KOPT-K1 (cell line): ENCODE measurements around the gene LINC00305.

ENCODE experiments used
- H3K27ac ChIP-seq: fragments of 200-600 bp; sonication (generic); 2 replicates; pipeline ENCODE4 v1.5.1; 2016; ENCODE audit warnings: antibody characterized with exemption, mild to moderate bottlenecking, low read depth, low read length; ENCODE audit not compliant: poor library complexity, severe bottlenecking
- H3K36me3 ChIP-seq: fragments of 200-600 bp; sonication (generic); 2 replicates; pipeline ENCODE4 v1.5.1; 2017; ENCODE audit warnings: antibody characterized with exemption, mild to moderate bottlenecking, low read length, moderate library complexity; ENCODE audit not compliant: insufficient read depth
- H3K9me3 ChIP-seq: fragments of 200-600 bp; sonication (generic); 2 replicates; pipeline ENCODE4 v1.5.1; 2017; ENCODE audit warnings: antibody characterized with exemption, low read length, mild to moderate bottlenecking; ENCODE audit not compliant: insufficient read depth, poor library complexity, severe bottlenecking

The LINC00305 gene

GRCh38 chr18:64134044-64134747, 14.7 kb downstream of the LINC00305 start:
- no peak overlapping the region for H3K27ac ChIP-seq
- H3K36me3 ChIP-seq = no peaks in the 10 kb centered on the region
- H3K9me3 ChIP-seq = no peaks in the 10 kb centered on the region

GRCh38 chr18:64132871-64133270, 16.0 kb downstream of the LINC00305 start:
- H3K9me3 ChIP-seq = no peaks in the 10 kb centered on the region
- H3K36me3 ChIP-seq = no peaks in the 10 kb centered on the region
- H3K27ac ChIP-seq = no peak overlapping the region

GRCh38 chr18:64131314-64131713, 17.6 kb downstream of the LINC00305 start:
- no peaks in the 10 kb centered on the region for H3K36me3 ChIP-seq
- no peaks in the 10 kb centered on the region for H3K9me3 ChIP-seq
- no peak overlapping the region for H3K27ac ChIP-seq

- H3K36me3 ChIP-seq = no peaks in the 10 kb centered on the region
- no peaks in the 10 kb centered on the region for H3K9me3 ChIP-seq
- H3K27ac ChIP-seq = no peak overlapping the region
Measured at GRCh38 chr18:64127172-64127571, 21.7 kb downstream of the LINC00305 start.

- Histone ChIP-seq H3K27ac (no peak overlapping the region), H3K36me3 (no peaks in the 10 kb centered on the region)
Measured at GRCh38 chr18:64119916-64120315, 29.0 kb downstream of the LINC00305 start.

GRCh38 chr18:64118406-64118805, 30.5 kb downstream of the LINC00305 start:
- Histone ChIP-seq H3K27ac (no peak overlapping the region), H3K36me3 (no peaks in the 10 kb centered on the region), H3K9me3 (no peaks in the 10 kb centered on the region)

More at GRCh38 chr18:64119916-64120315, 29.0 kb downstream of the LINC00305 start:
- H3K9me3 ChIP-seq = no peaks in the 10 kb centered on the region

GRCh38 chr18:64116571-64117175, 32.2 kb downstream of the LINC00305 start:
- no peaks in the 10 kb centered on the region for H3K9me3 ChIP-seq
- no peaks in the 10 kb centered on the region for H3K36me3 ChIP-seq
- H3K27ac ChIP-seq = no peak overlapping the region

GRCh38 chr18:64115881-64116280, 33.0 kb downstream of the LINC00305 start:
- Histone ChIP-seq H3K9me3 (no peaks in the 10 kb centered on the region), H3K27ac (no peak overlapping the region), H3K36me3 (no peaks in the 10 kb centered on the region)

GRCh38 chr18:64111950-64112349, 36.9 kb downstream of the LINC00305 start:
- no peaks in the 10 kb centered on the region for H3K36me3 ChIP-seq

GRCh38 chr18:64110692-64111480, 38.0 kb downstream of the LINC00305 start:
- no peak overlapping the region for H3K27ac ChIP-seq
- no peaks in the 10 kb centered on the region for H3K9me3 ChIP-seq
- no peaks in the 10 kb centered on the region for H3K36me3 ChIP-seq

More at GRCh38 chr18:64111950-64112349, 36.9 kb downstream of the LINC00305 start:
- Histone ChIP-seq H3K27ac (no peak overlapping the region), H3K9me3 (no peaks in the 10 kb centered on the region)

GRCh38 chr18:64103986-64104385, 44.9 kb downstream of the LINC00305 start:
- Histone ChIP-seq H3K27ac (no peak overlapping the region), H3K9me3 (no peaks in the 10 kb centered on the region), H3K36me3 (no peaks in the 10 kb centered on the region)

GRCh38 chr18:64100116-64100922, 48.6 kb downstream of the LINC00305 start:
- H3K36me3 ChIP-seq = no peaks in the 10 kb centered on the region
- no peak overlapping the region for H3K27ac ChIP-seq
- H3K9me3 ChIP-seq = no peaks in the 10 kb centered on the region

GRCh38 chr18:64099244-64099643, 49.6 kb downstream of the LINC00305 start:
- no peak overlapping the region for H3K27ac ChIP-seq
- H3K36me3 ChIP-seq = no peaks in the 10 kb centered on the region
- no peaks in the 10 kb centered on the region for H3K9me3 ChIP-seq

GRCh38 chr18:64097497-64097896, 51.4 kb downstream of the LINC00305 start:
- Histone ChIP-seq H3K9me3 (no peaks in the 10 kb centered on the region), H3K36me3 (no peaks in the 10 kb centered on the region), H3K27ac (no peak overlapping the region)

- Histone ChIP-seq H3K9me3 (no peaks in the 10 kb centered on the region), H3K27ac (no peak overlapping the region), H3K36me3 (no peaks in the 10 kb centered on the region)
Measured at GRCh38 chr18:64095056-64095455, 53.8 kb downstream of the LINC00305 start.
